SW480 (cell line): ENCODE results near the gene ORC3.
"Not testable (repeated sequence)": the region's sequence is repeated elsewhere in the genome, so short reads cannot be mapped to it uniquely, and the experiment has no call there.

ENCODE experiments used
- DNase-seq: peaks from one replicate; pipeline ENCODE4 v3.0.0-alpha.2; 2016; ENCODE audit warnings: low spot score

ORC3 gene

DNA sequence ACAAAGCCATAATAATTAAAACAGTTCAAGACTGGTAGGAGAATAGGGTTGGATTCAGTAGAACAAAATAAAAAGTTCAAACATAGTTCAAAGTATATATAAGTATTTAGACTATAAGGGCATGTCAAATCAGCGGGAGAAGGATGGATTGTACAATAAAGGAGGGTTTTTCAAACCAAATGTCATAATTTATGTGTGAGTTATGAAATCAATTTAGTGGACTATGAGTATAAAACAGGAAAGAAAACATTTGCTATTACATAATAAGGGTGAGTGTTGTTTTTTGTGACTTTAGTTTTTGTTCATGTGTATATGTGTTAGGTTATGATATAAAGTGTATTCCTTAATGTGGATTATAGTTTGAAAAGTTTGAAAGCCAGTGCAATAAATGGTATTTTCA is 10.6 kb downstream of the ORC3 start:
- DNase-seq = no peak

DNA sequence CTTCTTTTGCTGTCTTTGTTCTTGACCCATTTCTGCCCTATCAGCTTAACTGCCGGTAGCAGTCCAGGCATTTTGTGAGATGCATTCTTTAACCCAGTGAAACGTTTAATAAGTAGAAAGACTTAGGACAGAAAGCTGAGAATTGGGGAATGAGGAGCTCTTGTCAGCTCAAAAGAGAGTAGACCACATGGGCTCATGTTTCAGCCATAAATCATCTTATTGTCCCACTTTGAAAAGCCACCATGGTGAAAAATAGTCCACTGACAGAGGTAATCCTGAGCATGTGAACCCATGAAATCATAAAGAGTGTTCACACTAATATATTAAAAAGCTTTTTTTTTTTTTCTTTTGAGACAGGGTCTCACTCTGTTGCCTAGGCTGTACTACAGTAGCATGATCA is 16.3 kb downstream of the ORC3 start:
- DNase-seq = no peak

DNA sequence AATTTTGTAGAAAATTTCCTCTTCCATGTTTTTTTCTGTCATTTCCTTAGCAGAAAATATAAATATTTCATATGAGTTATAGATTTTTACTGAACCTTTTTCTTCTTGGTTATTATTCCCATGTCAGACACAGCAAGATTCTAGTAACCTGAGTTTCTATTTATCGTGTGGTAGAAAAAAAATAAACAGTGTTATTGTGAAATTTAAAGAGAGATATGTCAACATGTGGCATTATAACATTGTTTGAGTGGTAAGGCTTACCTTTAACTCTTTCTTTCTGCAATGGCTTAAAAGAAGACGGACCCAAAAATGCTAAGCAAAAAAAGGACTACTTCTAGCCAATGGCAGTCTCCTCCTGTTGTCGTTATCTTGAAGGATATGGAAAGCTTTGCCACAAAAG is 18.9 kb downstream of the ORC3 start:
- DNase-seq = no peak

DNA sequence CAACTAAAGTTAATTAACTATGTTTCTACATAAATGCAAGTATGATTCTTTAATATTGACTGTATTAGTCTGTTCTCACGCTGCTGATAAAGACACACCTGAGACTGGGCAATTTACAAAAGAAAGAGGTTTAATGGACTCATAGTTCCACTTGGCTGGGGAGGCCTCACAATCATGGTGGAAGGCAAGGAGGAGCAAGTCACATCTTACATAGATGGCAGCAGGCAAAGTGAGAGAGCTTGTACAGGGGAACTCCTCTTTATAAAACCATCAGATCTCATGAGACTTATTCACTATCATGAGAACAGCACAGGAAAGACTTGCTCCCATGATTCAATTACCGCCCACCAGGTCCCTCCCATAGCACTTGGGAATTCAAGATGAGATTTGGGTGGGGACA is 23.1 kb downstream of the ORC3 start:
- not testable (repeated sequence) for DNase-seq

GRCh38 chr6:87617405-87617804 is 27.5 kb downstream of the ORC3 start:
- DNase-seq = no peak

DNA sequence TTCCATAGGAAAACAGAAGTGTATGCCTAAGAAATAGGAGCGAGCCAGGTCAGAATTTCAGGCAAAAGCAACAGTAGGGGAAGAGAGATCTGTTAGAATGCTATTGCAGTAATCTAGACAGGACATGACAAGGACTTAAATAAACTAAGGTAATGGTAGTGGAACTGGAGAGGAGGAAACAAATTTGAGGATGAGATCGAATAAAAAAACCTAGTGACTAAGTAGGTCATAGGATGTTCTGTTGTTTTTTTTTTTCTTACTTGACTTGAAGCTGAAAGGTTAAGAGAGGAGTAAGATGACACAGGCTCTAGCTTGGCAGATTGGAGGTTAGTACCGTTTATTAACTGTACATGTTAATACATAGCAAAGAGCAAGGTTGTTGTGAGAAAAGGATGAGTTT is 28.6 kb downstream of the ORC3 start:
- DNase-seq = no peak

GRCh38 chr6:87623248-87623647 is 33.3 kb downstream of the ORC3 start:
- no peak for DNase-seq

DNA sequence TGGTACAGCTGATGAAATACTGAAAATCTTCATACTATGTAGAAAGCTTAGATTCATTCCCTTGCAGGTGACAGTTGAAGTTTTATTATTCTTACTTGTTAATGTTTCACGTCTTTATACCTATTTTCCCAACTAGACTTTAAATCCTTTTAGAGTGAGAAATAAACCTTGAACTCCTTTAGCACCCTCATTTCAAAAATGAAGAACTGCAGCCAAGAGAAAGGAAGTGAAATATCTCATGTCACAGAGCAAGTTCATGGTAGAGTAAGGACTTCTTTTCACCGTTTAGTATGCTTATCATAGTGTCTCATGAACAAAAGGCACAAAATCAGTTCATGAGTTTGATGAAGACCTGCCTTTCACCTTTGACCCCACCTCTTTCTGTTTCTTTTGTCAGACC is 38.5 kb downstream of the ORC3 start:
- DNase-seq = no peak

GRCh38 chr6:87628881-87629280 is 38.9 kb downstream of the ORC3 start:
- no peak for DNase-seq

- DNase-seq = no peak
Measured at GRCh38 chr6:87630746-87631145, 40.8 kb downstream of the ORC3 start.

GRCh38 chr6:87633851-87634250 is 43.9 kb downstream of the ORC3 start:
- DNase-seq = no peak

DNA sequence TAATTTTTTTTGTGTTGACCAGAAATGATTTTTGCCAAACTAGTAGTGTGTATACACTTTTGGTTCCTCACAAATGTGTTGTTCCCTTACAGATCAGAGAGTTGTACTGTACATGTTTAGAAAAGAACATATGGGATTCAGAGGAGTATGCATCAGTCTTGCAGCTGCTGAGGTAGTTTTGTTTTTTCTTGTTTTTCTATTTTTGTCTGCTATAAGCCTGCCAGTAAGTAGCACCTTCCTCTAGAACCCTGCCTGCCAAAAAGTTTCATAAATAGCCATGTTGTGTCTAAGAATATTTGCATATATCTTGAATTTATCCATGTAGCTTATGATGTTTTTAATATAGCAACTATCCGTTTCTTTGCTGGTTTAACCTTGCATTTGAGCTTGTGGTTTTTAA is 46.4 kb downstream of the ORC3 start:
- no peak for DNase-seq

DNA sequence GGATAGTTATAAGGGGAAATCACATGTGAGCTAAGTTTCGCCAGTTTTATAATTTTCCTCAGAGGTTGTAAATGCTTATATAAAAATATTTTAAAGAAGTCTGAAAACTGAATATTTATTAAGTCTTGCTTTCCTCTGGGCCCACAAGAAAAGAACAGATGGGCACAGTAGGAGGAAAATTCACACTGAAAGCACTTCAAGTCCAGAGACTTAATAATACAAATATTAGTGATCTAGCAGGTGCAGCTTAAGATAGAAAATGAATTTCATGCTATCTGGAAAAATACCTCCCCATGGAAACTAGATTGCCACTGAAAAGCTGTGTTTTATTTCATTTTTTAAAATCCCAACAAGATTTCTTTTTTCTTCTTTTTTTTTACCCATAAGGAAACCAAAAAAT is 47.2 kb downstream of the ORC3 start:
- no peak for DNase-seq

DNA sequence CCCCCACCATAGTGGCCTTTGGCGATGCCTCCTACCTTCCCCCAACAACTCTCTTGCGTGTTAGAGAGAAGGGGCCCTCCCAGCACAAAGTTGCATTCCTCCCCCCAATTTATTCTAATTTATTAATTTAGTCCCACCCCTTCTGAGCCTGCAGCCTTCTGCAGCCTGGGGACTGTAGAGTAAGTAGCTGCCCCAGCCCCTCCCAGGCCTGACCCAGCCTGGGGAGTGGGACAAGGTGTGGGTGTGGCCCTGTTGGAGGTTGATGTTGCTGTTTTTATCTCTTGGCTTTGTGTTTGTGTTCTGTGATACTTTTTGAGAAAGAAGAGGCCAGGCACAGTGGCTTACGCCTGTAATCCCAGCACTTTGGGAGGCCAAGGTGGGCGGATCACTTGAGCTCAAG is 49.4 kb downstream of the ORC3 start:
- no peak for DNase-seq

DNA sequence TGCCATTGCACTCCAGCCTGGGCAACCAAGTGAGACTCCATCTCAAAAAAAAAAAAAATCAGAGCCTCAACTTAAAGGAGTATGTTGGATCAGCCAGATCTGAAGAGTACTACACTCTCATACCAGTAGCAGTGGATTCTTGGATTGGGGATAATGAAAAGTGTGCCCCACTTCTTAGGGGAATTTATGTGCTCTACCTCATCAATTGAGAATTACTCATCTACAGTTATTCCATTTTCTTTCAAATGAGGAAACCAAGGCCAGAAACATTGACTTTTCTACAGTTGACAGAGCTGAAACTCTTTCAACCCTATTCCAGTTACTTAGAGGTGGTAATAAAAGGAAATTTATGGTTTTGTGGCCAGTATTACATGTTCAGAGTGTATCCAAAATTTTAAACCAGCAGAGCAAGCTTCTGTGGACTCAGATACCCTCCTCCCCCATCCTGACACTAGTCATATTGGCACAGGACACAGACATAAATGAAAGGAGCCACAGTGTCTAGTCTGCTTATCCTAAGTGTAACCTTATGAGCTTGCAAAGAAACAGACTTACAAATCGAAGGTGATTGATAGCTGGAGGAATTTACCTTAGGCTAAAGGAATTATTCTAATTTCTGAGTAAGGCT is 51.2 kb downstream of the ORC3 start:
- no peak for DNase-seq

- DNase-seq = no peak
Measured at GRCh38 chr6:87645080-87645479, 55.1 kb downstream of the ORC3 start.

- DNase-seq = no peak
Measured at GRCh38 chr6:87653074-87653962, 63.4 kb downstream of the ORC3 start.

DNA sequence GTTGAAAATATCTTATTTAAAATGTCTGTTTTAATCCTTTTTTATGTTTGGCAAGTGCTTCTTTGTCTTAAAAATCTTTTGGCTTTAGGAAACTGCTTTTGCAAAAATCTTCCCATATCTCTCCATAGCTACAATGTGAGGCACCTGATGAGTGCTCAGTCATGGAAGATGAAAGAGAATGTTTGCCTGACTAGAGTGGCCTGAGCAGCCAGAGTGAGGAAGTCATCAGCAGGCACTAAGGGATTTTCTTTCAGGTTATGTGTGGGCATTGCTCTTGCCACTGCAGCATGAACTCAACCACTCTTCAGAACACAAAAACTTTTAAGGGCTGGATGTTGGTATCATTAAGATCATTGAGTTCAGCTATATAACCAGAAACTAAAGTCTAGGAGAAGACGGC is 64.2 kb downstream of the ORC3 start:
- no peak for DNase-seq

DNA sequence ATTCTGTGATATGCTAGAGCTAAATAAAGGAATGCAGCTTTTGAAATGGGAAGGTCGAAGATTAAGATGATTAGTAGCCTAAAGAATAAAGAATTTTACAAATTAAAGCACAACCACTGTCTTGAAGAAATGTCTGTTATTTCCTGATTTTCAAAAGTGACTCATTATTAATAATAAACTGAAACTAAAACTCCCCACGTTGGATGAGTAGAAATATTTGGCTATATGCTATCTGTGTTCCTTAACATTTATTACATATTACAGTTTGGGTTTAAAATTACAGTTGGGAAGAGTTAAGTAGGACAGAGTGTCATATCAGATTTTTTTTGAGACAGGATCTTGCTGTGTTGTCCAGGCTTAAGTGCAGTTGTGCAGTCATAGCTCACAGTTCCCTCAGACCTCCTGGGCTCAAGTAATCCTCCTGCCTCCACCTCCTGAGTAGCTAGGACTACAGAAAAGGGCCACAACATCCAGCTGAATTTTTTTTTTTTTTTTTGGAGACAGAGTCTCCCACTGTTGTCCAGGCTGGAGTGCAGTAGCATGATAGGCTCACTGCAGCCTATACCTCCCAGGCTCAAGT is 65.0 kb downstream of the ORC3 start:
- DNase-seq = no peak

DNA sequence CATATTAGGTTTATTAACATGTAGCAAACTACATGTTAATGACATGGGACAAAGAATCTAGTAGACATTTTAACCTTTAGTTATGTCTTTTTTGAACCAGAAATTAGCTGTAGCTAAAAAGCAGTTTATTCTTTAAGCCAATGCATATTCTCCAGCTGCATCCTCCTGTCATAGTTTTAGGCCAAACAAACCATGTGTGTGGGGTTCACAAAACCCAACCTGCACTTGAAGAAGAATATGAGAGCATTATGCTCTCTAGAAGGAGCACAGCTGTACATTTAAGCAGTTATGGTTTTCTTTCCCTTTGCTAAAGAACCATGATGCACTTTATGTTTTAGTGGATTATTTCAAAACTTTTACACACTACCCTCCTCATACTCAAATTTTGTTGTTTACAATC is 65.9 kb downstream of the ORC3 start:
- DNase-seq = no peak

DNA sequence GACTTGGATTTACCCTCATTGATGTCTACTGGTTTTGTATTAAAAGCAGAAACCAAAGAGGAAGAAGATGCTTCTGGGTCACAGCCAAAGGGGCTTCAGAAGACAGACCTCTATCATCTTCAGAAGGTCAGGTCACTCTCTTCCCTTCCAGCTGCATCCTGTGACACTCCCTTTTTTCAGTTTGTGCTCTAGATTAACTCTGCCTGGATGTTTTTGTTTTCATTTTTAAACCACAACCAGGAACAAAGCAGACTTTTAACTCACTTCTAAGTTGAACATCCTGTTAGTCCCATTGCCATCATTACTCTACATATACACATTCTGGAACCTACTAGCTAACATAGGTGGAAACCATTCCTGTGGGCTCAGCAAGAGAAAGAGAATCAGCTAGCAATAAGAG is 66.9 kb downstream of the ORC3 start:
- DNase-seq = no peak

DNA sequence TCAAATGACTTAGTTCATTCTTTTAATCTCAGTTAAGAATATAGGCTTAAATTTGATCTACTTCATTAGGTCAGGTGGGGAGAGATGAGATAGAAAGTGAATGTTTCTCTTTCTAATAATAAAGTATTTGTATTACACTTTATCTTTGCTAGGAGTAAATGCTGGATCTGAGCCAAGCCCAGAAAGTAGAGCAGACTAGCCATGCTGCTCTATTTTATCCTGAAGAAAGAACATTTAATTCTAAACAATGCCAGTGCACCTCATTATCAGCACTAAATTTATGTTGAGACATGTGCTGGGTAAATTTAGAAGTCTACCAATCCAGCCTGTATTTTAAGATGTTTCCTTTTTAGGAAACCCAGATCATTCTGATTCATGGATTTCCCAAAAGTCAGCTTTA is 68.6 kb downstream of the ORC3 start:
- DNase-seq = no peak

- DNase-seq = no peak
Measured at GRCh38 chr6:87660226-87660911, 70.4 kb downstream of the ORC3 start.
